ENCODE measurements around the gene NLRP3. TPM values are rescaled to one million over a fixed set of nuclear protein-coding genes. Genes with fewer than 3 reads are reported as not detected.

NLRP3 gene
- polyA plus RNA-seq, 1 of the 3 experiments (the other 2 are of a cell fraction): 0.87 TPM

- TF ChIP-seq ZBTB33 (IDR thresholded peaks at IDR 0.05; ENCODE audit: borderline replicate concordance, low read depth): no peak
- TF ChIP-seq USF1 (IDR thresholded peaks at IDR 0.05; ENCODE audit: borderline replicate concordance, low read depth): 0 out of 2 replicates have a peak, but pooled peaks have one; percentile 47
- no peak for TF ChIP-seq REST (IDR thresholded peaks at IDR 0.05; ENCODE audit: low read depth, low read length)
- TF ChIP-seq ELF1 (IDR thresholded peaks at IDR 0.05): no peak
- TF ChIP-seq TAF1 (IDR thresholded peaks at IDR 0.05; ENCODE audit: borderline replicate concordance, low read depth, low read length): no peak
- TF ChIP-seq NRF1 (IDR thresholded peaks at IDR 0.05; ENCODE audit: low read depth, low read length): no peak
- TF ChIP-seq FOXJ3 (CRISPR knock-in tag; IDR thresholded peaks at IDR 0.05): no peak
- TF ChIP-seq MXI1 (IDR thresholded peaks at IDR 0.05; ENCODE audit: low read depth, low read length): no peak
- no peak for TF ChIP-seq MEF2A (IDR thresholded peaks at IDR 0.05; ENCODE audit: borderline replicate concordance, low read depth)
- no peak for TF ChIP-seq GABPA (IDR thresholded peaks at IDR 0.05; ENCODE audit: low read depth)
- TF ChIP-seq MAX (IDR thresholded peaks at IDR 0.05; ENCODE audit: low read depth): peak; percentile 64; the same call in 1 of the 2 replicates
- peak; percentile 51; the same call in 1 of the 2 replicates for TF ChIP-seq FOSL2 (IDR thresholded peaks at IDR 0.05; ENCODE audit: borderline replicate concordance, low read depth)
- no peak for TF ChIP-seq GATA2 (CRISPR knock-in tag; IDR thresholded peaks at IDR 0.05)
- TF ChIP-seq CHD2 (IDR thresholded peaks at IDR 0.05; ENCODE audit: low read length, partially characterized antibody): no peak
- TF ChIP-seq SIN3A (IDR thresholded peaks at IDR 0.05; ENCODE audit: borderline replicate concordance, low read depth, low read length): no peak
- TF ChIP-seq POLR2AphosphoS5 (IDR thresholded peaks at IDR 0.05; ENCODE audit: low read depth, low read length): no peak
- TF ChIP-seq CTCF (IDR thresholded peaks at IDR 0.05): no peak
- TF ChIP-seq SMC3 (IDR thresholded peaks at IDR 0.05; ENCODE audit: low read depth, low read length): no peak
- peak; percentile 53 for TF ChIP-seq JUND (IDR thresholded peaks at IDR 0.05)
- no peak for TF ChIP-seq NFIC (IDR thresholded peaks at IDR 0.05; ENCODE audit: borderline replicate concordance)
These were observed 30.7 kb upstream of the NLRP3 start (continued) for GRCh38 chr1:247385283-247385682.

All from SK-N-SH (cell line).